Activated gamma-delta T cell (primary cell): Measurements from ENCODE around the gene C1orf159.

Source experiments
- DNase-seq: peaks from one replicate; lab custom pipeline; 2025; lab: John Stamatoyannopoulos, UW

Gene C1orf159

DNA sequence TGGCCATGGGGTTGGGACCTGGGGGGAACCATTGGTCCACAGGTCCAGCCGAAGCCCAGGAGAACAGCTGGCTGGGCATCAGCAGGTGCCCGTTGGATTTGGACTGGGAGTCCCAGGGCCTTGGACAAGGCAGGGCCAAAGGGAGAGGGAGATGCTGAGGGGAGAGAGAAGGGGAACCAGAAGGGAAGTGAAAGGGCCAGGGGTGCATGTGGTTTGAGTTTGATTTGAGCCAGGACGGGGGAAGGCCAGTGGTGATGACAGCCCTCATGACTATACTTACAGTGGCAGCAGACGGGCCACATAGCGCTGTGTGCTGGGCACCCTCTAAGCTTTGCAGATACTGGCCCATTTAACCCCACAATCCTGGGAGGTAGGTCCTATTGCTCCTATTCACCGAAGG is 77.2 kb downstream of the C1orf159 start:
- no peak for DNase-seq

DNA sequence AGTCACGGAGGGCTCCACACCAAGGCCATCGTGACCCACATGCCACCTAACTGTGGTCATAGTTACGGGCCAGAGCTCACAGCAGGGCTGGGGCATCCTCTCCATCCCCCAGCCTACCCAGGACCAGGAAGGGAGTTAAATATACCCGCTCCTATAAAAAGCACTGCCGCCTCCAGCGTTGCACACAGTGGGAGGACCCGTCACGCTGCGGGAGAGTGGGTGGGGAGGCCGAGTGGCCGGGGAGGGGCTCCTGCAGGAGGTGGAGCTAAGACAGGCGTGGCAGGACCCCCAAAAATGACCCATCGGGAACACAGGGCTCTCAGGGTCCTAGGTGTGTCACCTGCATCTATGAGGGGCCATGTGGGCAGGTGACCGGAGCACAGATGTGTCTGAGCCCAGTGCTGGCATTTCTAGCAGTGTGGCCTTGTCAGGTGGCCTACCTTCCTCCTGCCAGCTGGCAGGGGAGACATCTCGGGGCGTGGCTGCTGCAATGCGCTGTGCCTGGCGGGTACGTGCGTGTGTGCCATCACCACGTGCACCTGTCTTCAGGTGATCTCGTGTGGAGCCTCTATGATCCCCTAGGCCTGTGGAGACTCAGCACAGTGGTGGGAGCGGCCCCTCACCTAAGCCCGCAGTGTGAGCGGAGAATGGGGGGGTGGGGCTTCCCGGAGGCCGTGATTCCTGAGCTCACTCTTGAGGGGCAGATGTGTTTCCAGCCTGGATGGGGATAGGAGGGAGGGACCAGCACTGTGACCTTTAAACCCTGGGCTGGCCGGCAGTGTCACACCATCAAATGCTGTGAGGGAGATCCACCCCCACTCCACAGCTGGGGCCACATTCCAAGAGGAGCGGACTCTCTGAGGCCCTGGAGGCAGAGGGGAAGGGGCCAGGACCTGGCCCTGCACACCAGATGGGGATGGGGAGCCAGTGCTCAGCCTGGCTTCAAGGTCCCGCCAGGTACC is 78.2 kb downstream of the C1orf159 start:
- no peak for DNase-seq

DNA sequence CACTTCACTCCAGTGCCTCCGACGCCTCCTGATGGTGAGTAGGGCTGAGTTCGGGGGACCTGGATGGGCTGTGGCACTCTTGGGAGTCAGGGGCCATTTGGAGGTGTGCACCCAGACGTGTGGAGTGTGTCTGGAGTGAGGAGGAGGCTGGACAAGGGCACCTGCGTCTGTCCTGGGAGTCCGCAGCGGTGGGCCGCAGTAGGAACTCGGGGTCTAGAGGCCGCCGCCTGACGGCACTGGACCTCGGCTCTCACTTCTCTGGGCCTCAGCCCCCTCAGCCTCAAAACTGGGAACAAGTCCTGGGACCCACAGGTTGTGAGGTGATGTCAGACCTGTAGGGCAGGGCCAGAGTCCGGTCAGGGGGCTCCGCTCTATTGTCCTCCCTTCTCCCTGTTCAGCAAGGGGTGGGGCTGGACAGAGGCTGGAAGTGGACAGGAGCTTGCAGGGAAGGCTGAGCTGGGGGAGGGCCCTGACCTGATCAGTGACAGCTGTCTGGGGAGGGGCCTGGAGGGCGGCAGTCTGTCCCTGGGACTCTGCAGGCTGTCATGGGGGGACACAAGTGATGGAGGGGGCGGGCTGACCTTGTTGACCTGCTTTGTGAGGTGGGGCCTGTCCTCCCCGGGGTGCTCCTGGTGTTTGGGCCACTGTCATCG is 80.5 kb downstream of the C1orf159 start:
- no peak for DNase-seq

DNA sequence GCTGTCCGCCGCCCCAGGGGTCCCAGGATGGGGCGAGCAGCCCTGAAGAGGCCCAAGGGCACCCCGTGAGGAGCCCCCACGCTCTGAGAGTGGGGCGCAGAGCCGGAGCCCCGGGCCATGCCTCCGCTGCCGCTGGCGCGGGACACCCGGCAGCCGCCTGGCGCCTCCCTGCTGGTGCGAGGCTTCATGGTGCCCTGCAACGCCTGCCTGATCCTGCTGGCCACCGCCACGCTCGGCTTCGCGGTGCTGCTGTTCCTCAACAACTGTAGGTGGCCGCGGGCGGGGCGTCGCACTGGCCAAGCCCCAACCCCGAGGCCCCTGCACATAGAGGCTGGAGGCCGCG is 81.5 kb downstream of the C1orf159 start:
- no peak for DNase-seq

DNA sequence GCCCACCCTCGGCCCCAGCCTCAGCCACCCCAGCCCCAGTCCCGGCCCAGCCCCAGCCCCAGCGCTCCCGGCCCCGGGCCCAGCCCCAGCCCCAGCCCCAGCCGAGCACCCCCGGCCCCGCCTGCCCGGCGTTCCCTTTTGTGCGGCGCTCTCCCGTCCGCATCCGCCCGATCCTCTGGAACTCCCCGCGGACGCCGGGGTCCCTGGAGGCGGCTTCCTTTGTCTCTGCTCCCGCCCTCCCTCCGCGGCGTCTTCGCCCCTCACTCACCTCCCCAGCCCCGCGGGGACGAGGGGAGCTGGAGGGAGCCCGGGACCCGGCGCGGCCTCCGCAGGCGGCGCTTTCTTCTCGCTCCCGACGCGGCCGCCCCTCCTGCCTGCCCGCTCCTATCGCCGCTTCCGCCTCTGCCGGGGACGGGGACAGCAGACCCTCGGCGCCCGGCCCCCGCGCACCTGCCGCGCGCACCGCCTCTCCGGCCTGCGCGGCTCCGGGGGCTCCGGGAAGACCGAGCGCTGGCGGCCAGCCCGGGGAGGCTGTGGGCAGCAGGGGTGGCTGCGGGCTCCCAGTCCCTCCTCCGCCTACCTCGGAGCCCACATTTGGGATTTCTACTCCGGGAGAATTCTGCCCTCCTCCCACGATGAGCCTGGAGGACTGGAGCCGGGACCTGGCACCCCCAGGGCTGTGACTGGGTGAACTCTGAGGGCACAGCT is 82.0 kb downstream of the C1orf159 start:
- no peak for DNase-seq

DNA sequence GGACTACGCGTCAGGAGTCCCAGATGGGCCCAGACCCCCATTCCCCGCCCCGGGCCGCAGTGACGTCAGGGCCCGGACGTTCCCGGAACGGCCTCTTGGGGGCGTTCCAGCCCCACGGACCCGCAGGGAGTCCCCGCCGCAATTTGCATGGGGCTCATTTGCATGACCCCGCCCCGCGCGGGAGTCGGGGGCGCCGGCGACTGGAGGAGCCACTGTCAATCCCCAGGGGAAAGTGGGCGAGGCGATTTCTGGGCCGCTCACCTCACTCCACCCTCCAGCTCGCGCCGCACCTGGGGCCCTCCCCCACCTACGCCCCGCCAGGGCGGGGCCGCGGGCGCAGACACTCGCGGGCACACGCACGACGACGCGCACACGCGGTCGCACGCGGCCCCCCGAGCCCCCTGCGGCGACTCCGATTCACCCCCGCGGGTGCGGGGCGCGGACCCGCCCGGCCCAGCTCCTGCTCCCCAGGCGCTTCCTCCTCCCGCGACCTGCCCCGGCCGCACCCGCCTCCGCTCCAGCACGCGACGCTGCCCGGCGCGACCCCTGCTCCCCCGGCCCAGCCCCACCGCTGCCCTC is 82.8 kb downstream of the C1orf159 start:
- DNase-seq, result peak; percentile 77

DNA sequence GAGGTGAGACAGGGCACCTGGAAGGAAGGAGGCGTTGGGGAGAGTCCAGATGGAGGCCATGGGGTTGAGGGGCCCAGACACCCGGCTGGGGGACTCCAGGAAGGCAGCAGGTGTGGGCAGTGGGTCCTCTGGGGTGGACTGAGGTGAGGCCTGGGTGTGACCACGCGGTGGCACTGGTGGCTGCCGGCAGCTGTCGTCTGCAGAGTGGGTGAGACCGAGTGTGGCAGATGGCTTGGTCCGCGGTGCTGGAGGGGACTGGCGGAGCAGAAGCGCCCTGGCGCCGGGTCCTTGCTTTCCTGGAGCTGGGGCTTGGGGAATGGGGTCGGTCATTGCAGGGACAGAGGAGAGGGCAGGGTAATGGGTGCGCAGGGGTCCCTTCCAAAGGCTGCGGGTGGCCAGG is 83.5 kb downstream of the C1orf159 start:
- no peak for DNase-seq
